GM18502 (cell line): Measurements from ENCODE around the gene CST4.
"Not testable (repeated sequence)": the region's sequence is repeated elsewhere in the genome, so short reads cannot be mapped to it uniquely, and the experiment has no call there.

Experiments used
- ATAC-seq: cut with Tn5 transposase; IDR thresholded peaks from one replicate; pipeline ENCODE4 v1.9.1; 2021; ENCODE audit warnings: mild to moderate bottlenecking; ENCODE audit not compliant: unreplicated experiment, poor library complexity

CST4 gene

DNA sequence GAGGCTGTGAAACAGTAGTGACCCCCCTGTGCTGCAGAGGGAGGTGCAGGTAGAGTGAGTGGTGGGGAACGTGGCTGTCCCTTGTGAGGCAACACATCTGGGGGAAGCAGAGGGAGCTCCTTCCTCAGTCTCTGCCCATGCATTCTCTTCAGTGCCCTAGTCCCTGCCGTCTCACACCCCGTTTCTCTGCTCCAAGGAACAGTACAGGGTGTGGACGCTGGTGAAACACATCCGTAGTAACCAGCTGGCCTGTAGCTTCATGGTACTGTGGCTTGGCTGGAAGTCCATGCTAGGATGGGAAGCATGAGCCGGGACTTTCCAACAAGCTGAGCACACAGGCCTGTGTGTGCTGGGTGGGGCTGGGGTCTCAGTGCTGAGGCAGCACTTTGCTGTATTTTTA, 25.7 kb downstream of the CST4 start:
- no peak for ATAC-seq

DNA sequence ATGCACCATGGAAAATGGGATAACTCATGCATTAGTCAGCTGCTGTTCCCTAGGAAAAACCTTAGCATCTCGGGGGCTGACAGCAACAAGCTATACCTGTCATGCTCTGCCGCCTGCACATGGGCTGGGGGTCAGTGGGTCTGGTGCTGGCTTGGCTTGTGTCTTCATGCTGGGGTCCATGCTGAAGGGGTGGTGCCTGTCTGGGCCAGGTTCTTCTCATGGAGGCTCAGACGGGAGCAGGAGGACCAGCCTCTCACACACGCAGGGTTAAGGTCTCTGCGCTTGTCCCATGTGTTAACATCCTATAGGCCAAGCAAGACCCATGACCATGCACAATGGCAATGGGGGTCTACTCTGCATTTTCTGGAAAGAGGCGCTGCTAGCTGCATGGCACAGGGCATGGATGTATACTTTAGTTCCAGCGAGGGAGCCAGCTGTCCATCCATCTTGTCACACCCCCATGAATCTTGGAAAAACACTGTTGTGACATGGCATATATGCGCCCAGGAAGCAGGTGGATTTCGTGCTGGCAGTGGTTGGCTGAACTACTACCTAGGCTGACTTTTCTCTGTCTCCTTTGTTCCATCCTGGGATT, 26.5 kb downstream of the CST4 start:
- ATAC-seq: no peak

DNA sequence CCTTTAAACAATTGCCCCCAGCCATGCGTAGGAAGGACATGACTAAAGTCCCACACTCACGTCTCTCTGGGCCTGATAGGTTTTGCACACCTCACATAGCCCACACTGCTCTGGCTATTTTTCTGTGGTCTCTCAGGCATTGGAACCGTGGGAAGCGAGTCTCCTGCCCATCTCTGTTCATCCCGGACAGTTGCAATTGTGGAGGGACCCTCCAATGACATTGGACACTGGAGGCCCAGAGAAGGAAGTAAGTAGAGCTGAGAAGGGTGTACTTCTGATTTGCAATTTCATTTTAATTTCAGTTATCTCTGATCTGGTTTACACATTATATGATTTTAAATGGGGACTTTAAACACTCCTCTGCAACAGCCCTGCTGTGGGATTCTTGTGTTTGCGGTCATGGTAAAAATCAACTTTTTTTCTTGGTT, 27.8 kb downstream of the CST4 start:
- ATAC-seq: no peak

DNA sequence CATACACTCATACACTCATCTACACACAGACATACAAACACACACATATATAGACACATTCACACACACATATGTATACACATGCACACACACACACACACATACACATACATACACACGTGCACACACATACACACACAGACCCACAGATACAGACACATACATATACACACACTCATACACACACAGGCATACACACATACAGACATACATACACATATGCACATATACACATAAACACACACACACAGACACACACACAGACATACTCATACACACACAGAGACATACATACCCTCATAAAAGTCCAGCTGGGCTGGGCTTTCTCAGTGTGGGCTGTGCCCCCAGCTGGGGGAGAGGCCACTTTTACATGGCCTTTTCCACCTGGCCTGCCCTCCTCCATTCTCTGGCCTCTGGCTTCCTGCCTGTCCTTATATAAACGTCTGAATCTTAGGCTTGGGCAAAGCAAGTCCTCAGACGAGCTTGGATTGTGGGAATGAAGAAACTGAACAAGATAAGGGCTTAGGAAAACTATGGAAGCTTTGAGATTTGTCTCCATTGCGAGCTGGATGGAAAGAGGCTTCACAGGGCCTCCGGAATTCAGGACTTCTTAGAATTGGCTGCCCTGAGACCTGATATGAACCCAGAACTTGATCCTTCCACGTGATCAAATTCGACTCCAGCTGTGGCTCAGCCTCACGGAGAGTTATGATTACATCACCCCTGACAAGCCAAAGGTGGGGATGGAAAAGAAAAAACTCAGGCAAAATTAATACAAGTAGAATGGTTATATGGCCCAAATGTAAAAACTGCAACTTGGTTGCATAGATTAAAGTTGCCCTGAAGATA, 28.6 kb downstream of the CST4 start:
- ATAC-seq: no peak

DNA sequence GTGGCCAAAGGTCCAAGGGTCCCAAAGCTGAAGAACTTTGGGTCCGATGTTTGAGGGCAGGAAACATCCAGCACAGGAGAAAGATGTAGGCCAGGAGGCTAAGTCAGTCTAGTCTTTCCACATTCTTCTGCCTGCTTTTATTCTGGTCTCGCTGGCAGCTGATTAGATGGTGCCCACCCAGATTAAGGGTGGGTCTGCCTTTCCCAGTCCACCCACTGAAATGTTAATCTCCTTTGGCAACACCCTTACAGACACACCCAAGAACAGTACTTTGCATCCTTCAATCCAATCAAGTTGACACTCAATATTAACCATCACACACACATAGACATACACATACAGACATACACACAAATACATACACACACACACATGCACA, 29.2 kb downstream of the CST4 start:
- ATAC-seq: not testable (repeated sequence)

DNA sequence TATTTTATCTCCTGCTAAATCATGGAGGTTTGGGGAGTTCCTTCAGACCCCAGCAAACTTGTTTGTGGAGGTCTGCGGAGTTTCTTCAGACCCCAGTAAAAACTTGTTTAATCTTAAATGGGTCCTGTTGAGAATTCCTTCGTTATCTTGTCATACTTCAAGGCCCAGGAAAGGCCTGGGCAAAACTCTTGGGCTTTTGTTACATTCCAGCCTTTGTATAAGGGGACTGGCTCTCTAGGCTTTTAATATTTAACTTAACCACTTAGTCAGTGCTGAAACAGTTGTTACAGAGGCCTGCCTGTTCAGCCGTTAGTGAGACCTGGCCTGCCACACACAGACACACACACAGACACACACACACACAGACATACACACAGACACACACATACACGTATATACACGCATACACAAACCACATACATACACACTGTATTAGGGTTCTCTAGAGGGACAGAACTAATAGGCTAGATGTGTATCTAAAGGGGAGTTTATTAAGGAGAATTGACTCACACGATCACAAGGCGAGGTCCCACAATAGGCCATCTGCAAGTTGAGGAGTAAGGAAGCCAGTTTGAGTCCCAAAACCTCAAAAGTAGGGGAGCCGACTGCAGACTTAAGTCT, 29.7 kb downstream of the CST4 start:
- ATAC-seq: no peak

DNA sequence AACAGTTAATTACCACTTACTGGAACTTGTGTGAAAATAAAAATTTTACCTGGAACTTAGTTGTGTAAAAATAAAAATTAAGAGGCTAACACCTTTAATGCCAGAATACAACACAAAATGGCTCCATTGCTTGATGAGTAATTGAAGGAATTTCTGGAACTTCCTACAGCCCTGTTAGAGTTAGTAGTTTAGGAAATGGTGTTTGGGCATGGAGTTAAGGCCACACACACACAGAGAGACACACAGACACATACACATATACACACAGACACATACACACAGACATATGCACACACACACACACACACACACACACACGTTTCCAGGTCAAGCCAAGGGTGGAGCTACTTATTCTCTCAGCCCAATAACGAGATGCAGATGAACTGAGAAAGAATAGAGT, 30.5 kb downstream of the CST4 start:
- ATAC-seq: no peak

DNA sequence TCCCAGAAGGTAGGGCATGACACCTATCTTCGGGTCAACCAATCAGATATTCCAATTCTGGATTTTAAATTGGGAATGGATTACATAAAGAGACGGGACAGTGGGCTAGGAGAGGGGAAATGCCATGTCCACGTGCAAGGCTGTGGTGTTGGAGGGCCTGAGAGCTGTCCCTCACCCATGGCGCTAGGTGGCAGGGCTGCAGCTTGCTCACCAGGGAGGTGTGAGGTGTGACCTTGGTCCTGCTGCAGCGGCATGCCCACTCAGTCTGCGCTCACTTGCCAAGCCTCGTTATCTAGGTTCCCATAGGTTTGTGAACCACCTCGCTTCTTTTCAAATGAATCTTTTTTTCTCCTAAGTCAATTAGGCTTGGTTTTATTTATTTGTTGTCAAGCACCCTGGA, 31.6 kb downstream of the CST4 start:
- ATAC-seq: no peak

DNA sequence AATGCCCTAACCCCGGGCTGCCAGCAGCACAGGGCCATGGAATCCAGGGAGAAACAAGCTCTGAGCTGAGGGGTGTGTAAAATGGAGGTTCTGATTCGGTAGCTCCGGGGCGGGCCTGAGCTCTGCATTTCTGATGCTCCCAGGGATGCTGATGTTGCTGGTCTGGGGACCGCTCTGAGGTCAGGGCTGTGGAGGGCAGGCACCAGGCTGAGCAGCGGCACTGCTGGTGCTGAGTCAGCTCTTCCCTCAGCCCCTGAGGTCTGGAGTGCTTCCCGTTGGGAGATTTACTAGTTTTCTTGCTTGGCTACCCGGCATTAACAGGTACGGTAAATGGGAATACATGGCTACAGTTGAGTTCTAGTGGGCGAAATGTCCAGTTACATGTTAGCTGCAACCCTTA, 32.5 kb downstream of the CST4 start:
- no peak for ATAC-seq

DNA sequence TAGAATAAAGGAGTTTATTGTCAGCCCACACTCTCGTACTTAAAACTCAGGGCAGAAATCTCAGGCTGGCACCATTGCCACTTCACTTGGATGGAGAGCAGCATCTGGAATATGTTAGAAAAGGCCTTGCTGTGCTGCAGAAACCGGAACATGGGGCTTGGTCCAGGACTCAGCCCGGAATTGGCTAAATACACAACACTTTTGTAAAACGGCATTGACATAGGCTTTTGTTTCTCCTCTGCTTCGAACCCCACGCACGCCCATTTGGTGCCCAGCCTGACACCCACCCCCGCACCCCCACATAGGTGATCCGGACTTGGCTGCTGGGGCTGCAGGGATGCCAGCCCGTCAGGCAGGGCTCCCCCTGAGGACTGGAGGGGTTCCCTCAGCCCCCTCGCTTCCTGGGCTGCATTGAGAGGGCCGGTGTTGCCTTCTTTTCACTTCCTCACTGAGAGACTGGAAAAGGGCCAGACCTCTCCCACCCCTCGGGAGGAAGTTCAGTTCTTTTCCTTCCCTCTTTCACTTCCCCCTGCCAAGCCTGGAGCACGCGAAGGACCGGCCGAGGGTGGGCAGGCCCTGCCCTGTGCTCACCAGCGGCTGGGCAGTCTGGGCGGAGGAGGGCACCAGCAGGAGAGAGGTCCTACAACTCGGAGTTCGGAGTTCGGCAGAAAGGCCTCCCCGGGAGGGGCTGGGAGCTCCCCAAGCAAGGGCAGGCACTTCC, 33.2 kb downstream of the CST4 start:
- no peak for ATAC-seq

DNA sequence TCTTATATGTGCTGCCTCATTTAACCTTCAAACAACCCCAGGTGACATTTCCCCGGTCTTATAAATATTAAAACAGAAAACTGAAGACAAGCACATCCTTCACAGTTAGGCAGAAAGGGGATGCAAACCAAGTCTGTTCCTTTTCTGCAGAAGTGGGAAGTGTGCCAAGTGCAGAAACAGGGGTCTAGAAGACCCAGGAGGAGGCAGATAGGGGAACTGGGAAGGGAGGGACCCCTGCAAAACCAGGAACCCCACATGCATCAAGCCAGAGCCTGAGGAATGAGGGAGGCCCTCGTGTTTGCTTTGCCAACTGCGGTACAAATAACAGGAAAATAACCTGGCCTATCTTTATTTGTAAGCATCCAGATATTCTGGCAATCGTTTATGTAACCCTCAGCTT, 34.1 kb downstream of the CST4 start:
- no peak for ATAC-seq

DNA sequence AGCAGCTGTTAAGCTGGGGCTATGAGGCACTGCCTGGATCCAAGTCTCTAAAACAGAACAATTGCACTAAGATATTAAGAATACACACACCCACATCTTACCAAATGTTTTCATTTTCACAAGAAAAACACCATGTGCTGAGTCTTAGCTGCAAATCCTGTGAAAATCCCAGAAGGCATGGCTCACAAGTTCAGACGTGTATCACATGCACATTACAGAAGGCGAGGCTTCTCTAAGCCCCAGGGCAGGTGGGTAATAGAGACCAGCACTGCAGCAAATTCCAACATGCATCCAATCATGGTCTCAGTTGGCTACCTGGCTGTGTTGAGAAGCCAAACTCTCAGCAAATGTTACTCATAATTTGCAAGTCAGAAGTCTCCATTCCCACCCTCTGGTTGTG, 34.8 kb downstream of the CST4 start:
- no peak for ATAC-seq

DNA sequence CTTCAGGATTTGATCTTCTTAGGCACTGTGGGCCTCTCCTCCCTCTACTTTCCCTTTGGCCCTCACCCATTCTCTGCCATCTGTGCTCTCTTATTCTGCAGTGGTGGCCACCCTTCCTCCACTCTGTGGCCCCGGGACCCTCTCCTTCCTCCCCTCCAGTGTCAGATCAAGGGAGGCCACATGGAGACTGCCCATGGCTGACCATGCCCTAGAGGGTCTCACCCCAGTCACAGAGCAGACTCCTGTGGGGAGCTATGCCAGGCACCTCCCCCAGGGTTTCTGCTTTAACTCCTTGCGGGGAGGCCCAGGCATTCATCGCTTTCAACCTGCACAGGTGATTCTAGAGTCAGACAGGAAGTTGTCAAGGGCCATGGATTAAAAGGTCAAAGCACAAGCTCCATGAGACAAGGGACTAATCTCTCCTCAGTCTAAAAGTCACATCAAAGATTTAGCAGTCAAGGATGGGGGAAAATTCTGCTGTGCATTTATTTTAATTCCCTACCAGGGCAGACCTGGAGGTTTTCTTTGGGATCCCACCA, 35.4 kb downstream of the CST4 start:
- ATAC-seq: no peak

DNA sequence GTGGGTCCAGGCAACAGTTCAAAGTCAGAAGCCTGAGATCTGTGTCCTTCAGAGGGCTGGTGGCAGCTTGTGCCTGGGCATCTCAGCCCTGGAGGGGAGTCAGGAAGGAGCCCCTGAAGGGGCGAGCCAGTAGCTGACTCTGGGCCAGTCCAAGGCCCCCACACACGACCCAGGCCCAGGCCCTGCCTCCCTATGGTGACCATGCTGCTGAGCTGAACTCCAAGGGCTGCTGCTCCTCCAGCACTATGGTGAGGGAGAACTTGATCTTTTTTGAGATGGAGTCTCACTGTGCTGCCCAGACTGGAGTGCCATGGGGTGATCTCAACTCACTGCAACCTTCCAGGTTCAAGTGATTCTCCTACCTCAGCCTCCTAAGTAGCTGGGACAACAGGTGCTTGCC, 35.9 kb downstream of the CST4 start:
- no peak for ATAC-seq

DNA sequence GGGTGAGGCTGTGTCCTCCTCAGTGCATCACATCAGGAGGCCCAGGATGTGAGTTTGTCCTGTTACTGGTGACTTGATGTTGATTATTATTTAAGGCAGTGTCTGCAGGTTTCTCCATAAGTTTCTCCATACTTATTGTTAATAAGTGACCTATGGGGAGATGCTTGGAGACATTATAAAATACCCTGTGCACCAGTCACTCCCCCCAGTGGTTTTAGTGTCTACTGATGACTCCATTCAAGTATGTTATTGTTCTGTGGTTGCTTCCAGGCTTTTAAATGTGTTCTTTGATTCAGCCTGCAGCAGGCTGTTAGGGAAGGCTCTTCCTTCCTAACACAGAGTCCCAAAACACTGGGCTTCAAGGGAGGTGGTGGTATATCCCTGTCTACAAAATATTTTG, 36.5 kb downstream of the CST4 start:
- ATAC-seq: no peak

DNA sequence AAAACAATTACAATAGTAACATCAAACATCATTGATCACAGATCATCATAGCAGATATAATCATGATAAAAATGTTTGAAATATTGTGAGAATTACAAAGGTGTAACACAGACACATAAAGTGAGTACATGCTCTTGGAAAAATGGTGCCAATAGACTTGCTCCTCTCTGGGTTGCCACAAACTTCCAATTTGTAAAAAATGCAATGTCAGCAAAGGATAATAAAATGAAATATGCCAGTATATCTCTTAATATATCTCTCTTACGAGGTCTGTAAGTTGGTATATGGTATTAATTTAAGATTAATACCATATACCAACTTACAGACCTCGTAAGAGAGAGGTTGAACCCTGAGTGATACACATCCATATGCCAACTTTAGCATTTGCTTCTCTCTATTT, 37.7 kb downstream of the CST4 start:
- no peak for ATAC-seq

DNA sequence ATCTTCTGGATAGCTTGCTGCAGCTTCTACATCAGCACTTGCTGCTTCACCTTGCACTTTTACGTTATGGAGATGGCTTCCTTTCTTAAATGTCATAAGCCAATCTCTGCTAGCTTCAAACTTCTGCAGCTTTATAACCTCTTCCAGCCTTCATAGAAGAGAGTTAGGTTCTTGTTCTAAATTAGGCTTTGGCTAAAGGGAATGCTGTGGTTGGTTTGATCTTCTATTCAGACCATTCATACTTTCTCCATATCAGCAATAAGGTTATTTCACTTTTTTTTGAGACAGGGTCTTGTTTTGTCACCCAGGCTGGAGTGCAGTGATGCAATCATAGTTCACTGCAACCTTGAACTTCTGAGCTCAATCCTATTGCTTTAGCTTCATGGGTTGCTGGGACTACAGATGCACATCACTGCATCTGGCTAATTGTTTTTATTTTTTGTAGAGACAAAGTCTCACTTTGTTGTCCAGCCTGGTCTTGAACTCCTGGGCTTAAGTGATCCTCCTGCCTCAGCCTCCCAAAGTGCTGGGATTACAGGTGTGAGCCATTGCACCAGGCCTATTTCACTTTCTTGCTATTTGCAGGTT, 38.9 kb downstream of the CST4 start:
- ATAC-seq: no peak

DNA sequence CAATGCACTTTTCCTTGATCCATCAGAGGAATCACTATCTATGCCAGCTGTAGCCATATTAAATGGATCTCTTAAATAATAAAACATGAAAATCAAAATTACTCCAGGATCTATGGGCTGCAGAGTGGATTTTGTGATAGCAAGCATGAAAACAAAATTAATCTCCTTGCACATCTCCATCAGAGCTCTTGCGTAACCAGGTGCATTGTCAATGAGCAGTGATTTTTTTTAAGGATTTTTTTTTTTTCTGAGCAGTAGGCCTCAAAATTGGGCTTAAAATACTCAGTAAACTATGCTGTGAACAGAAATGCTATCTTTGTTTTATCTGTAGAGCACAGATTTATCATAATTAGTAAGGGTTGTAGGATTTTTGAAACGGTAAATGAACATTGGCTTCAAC, 39.6 kb downstream of the CST4 start:
- ATAC-seq: no peak

DNA sequence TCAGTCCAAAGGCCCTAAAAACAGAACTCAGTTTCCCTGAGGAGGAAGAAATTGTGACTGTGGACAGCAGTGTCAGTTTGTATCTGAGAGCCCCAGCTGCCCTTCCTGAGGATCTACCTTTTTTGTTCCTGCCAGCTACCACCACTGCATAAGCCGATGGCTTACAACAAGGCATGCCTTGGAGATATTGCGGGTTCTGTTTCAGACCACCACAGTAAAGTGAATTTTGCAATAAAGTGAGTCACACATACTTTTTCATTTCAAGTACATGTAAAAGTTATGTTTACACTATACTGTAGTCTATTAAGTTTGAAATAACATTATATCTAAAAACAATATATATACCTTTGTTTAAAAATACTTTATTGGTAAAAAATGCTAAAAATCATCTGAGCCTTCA, 41.5 kb downstream of the CST4 start:
- ATAC-seq: no peak

DNA sequence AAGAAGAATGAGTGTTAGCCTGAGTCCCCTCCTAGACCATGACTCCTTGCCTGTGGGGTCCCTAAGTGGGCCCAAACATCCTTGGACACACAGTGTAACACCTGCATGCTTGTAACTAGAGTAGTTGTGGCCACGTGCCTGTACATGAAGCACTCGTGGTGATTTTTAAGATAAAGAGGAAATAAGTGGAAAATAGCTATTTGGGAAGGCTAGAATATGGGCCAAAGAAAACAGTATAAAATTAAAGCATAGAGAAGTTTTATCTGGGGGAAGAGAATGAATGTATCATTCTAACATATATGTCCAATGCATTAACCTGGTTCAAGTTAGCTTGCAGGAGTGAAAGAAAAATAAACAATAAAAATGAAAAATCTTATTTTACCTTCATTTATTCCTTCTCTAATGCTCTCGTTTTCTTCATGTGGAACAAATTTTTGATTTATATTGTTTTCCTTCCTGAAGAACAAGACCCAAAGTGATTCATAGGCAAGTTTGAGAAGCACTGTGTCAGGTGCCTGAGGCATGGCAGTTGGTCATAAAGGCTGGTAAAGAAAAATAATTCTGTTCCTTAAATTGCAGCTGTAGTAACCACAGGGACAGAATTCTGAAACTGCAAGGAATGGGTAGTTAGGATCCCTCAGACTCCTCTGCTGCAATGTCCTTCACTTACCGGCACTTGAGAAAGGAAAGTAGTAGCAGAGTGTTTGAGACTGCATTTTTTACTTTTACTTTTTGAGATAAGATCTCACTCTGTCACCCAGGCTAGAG, 42.5 kb downstream of the CST4 start:
- no peak for ATAC-seq
